NCI-H146 (cell line): ENCODE measurements around the gene GALE.
"Not testable (repeated sequence)": the region's sequence is repeated elsewhere in the genome, so short reads cannot be mapped to it uniquely, and the experiment has no call there.

Source experiments
- DNase-seq: peaks from one replicate; lab custom pipeline; 2025; lab: John Stamatoyannopoulos, UW

GALE gene

GRCh38 chr1:23809751-23810171 lies 9.2 kb upstream of the GALE start:
- peak; percentile 55 for DNase-seq

GRCh38 chr1:23807453-23807852 lies 6.9 kb upstream of the GALE start:
- no peak for DNase-seq

- no peak for DNase-seq
These were observed 5.7 kb upstream of the GALE start for GRCh38 chr1:23806280-23806679.

GRCh38 chr1:23805025-23805424 lies 4.5 kb upstream of the GALE start:
- no peak for DNase-seq

GRCh38 chr1:23804183-23804835 lies 3.8 kb upstream of the GALE start:
- DNase-seq = no peak

GRCh38 chr1:23803674-23804073 lies 3.1 kb upstream of the GALE start:
- no peak for DNase-seq

- not testable (repeated sequence) for DNase-seq
These were observed 2.3 kb upstream of the GALE start for GRCh38 chr1:23802809-23803342.

GRCh38 chr1:23801876-23802275 lies 1.3 kb upstream of the GALE start:
- no peak for DNase-seq

GRCh38 chr1:23801338-23801748 lies 789 bp upstream of the GALE start:
- peak; percentile 7 for DNase-seq

GRCh38 chr1:23799570-23800399 lies 769 bp downstream of the GALE start:
- peak; percentile 22 for DNase-seq

- no peak for DNase-seq
These were observed 1.3 kb downstream of the GALE start for GRCh38 chr1:23799255-23799569.

GRCh38 chr1:23798662-23799142 lies 1.9 kb downstream of the GALE start:
- no peak for DNase-seq

GRCh38 chr1:23797478-23798448 lies 2.8 kb downstream of the GALE start:
- no peak for DNase-seq

- no peak for DNase-seq
These were observed 3.9 kb downstream of the GALE start for GRCh38 chr1:23796466-23797271.

GRCh38 chr1:23795676-23796465 lies 4.7 kb downstream of the GALE start:
- DNase-seq = no peak

- not testable (repeated sequence) for DNase-seq
These were observed 5.8 kb downstream of the GALE start for GRCh38 chr1:23794732-23795182.

GRCh38 chr1:23793861-23794731 lies 6.5 kb downstream of the GALE start:
- DNase-seq = no peak

- DNase-seq = no peak
These were observed 7.4 kb downstream of the GALE start for GRCh38 chr1:23793018-23793781.
